ENCODE results near the gene VPS33B.

DNA sequence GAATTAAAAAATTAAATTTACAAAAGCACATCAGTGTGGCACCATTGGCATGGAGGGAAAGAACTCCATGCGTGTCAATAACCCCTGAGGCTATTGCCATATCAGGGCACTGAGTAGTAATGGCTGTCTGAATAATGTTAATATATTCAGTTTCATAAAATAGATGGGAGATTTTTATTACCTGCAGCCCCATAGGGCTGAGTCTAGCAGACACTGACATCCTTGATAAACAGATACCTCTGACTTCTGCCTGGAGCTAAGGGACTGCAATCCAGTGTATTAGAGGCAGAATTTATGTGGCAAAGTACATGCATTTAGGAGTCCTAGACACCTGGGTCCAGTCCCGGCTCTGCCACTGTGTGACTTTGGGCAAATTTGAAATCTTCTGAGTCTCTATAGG lies 38.8 kb upstream of the VPS33B start:
- TF ChIP-seq, protein P1, sequence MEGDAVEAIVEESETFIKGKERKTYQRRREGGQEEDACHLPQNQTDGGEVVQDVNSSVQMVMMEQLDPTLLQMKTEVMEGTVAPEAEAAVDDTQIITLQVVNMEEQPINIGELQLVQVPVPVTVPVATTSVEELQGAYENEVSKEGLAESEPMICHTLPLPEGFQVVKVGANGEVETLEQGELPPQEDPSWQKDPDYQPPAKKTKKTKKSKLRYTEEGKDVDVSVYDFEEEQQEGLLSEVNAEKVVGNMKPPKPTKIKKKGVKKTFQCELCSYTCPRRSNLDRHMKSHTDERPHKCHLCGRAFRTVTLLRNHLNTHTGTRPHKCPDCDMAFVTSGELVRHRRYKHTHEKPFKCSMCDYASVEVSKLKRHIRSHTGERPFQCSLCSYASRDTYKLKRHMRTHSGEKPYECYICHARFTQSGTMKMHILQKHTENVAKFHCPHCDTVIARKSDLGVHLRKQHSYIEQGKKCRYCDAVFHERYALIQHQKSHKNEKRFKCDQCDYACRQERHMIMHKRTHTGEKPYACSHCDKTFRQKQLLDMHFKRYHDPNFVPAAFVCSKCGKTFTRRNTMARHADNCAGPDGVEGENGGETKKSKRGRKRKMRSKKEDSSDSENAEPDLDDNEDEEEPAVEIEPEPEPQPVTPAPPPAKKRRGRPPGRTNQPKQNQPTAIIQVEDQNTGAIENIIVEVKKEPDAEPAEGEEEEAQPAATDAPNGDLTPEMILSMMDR (IDR thresholded peaks at IDR 0.05) = no peak
- no peak for TF ChIP-seq POLR2A (IDR thresholded peaks at IDR 0.05)
